T-helper 9 cell (primary cell): ENCODE measurements around the gene PGAP6.
"Not testable (repeated sequence)": the region's sequence is repeated elsewhere in the genome, so short reads cannot be mapped to it uniquely, and the experiment has no call there.

ENCODE experiments used
- DNase-seq: peaks from one replicate; pipeline ENCODE4 v3.0.0-alpha.2; 2020

The PGAP6 gene

GRCh38 chr16:379183-379960, 2.4 kb downstream of the PGAP6 start:
- DNase-seq = no peak

GRCh38 chr16:378821-379182, 3.0 kb downstream of the PGAP6 start:
- DNase-seq = no peak

- DNase-seq = not testable (repeated sequence)
Measured at GRCh38 chr16:378113-378820, 3.5 kb downstream of the PGAP6 start.

DNA sequence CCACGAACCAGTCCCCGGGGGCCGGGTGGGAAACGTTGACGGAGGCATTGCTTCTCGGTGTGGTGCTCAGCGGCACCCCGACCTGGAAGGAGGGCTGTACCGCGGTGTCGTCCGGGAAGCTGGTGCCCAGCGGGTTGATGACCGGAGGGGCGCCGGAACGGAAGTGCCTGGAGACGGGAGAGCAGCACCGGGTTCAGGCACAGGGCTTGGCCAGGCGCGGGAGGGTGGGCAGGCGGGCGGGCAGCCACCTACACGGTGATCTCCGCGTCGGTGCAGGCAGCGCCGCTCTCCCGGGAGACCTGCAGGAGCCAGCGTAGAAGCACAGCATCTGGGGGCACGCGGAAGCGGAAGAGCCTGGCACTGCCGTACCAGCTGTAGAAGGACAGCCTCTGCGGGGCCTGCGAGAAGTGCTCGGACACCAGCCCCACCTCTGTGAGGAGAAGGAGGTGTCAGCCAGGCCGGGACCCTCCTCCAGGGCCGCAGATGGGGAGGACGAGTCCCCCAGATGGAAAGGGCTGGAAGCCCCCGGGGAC, 4.3 kb downstream of the PGAP6 start:
- no peak for DNase-seq

DNA sequence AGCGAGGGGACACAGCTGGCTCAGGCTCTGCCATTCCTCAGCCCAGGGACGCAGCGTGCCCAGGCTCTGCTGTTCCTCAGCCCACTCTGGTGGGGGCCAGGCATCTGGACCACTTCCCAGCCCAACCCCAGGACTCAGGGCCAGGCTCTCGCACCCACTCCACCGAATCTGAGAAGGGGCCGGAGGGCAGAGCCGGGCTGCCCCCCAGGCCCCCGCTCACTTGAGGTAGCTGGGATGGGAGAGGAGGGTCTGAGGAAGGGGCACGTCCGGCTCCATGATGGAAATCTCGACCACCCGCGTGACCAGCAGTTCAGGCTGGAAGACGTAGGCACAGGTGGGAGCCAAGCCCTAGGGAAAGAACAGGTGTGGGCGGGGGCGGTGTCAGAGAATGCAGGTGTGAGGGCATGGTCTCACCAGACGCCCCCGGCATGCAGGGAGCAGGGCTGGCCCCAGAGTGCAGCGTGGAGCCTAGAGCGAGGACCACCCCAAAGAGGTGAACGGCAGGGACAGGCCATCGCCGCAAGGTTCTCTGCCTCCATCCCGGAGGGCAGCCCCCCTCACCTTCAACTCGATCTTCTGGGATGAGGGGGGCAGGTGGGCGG, 4.9 kb downstream of the PGAP6 start:
- no peak for DNase-seq

DNA sequence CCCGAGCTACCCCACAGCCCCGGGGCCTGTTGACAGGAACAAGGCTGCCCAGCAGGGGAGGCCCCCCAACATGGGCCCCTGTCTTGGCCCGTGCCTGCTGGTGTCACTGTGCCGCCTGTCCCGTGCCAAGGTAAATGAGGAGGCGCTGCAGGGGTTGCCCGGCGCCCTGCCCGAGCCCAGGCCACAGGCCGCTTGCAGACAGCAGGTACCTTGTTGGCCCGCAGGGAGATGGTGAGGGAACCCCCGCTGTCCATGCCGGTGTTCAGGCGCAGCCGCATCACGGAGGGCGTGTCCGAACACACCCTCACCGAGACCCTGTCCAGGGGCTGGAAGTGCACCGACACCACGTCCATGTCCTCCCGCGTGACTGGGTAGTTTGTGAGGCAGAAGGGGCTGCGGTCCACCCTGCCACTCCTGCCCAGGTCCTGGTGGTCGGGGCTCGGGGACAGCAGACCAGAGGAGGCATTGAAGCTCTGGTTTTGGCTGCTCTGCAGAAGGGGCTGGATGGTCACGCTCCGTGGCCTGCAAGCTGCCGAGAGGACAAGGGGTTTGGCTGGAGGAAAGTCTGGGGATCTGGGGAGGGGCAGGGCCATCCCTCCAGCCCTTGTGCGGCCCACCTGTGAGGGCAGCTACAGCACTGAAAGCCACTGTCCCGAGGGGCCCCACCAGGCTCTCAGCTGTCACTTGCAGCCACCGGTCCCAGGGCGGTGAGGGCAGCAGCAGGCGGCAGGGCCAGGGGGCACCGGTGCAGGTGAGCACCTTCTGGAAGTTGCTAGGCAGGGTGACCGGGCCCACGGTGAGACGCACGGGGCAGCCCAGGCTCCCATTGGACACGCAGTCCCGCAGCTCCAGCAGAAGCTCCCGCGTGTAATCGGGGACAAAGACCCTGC, 5.6 kb downstream of the PGAP6 start:
- no peak for DNase-seq

- no peak for DNase-seq
Measured at GRCh38 chr16:375212-375611, 6.6 kb downstream of the PGAP6 start.

DNA sequence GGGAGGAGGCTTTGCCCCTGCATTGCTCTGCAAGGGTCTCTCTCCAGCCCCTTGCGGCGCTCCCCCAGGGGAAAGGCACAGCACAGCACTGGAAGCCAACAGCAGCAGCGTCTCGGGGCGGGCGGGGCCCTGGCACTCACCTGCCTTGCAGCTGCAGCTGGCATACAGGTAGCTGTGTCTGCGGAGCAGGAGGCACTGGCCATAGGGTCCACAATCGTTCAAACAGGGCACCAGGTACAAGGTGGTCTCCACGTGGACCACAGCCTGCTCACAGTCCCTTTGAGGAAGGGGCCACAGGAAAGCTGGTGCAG, 7.2 kb downstream of the PGAP6 start:
- no peak for DNase-seq

- DNase-seq = no peak
Measured at GRCh38 chr16:373848-374615, 7.7 kb downstream of the PGAP6 start.

DNA sequence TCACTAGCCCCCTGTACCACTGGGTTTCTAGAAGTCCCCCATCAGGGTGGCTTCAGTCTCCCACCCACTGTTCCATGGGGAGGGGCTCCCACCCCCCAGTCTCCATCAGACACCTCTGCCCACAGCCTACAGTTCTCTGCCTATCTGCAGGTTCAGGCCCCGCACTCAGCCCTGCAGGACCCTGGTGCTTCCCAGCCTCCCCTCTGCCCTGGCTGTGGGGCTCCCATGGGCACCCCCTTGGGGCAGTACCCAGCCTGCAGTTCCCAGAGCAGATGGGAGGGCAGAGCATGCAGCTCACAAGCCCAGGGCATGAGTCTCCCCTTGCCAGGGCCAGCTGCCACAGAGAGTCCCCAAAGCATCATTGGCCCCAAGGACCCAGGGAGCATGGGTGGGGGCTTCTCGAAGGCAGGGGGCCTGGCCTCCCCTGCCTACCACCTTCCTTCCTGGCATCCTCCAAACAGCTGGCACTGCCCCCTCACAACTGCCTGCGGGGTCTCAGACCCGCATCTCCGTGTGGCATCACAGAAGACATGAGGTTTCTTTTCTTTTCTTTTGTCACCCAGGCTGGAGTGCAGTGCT, 8.7 kb downstream of the PGAP6 start:
- no peak for DNase-seq

DNA sequence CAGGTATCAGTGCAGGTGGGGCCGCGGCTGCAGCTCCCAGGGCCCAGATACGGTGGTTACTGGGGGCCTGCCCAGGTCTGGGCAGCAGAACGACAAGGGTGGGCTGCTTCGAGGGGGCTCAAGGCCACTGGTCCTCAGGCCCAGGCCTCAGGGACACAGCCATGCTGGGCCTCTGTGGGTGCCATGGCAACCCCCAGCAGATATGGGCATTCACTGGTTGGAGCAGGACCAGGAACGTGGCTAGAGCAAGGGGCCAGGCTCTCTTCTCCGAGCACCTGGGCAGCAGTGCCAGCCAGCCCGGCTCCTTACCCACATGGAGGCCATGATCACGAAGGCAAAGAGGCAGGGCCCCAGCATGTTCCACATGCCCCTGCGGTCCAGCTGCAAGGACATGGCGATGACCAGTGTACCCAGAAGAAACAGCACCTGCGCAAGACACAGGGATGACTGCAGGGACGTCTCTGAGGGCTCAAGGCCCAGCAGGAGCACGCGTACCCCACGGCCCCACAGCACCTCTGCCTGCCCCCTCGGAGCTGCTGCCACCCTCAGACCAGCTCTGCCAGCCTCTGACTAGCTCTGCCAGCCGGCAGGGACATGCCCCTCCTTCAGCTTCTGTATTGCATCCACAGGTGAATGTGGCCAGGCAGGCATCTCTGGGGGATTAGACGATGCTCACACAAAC, 9.3 kb downstream of the PGAP6 start:
- no peak for DNase-seq

DNA sequence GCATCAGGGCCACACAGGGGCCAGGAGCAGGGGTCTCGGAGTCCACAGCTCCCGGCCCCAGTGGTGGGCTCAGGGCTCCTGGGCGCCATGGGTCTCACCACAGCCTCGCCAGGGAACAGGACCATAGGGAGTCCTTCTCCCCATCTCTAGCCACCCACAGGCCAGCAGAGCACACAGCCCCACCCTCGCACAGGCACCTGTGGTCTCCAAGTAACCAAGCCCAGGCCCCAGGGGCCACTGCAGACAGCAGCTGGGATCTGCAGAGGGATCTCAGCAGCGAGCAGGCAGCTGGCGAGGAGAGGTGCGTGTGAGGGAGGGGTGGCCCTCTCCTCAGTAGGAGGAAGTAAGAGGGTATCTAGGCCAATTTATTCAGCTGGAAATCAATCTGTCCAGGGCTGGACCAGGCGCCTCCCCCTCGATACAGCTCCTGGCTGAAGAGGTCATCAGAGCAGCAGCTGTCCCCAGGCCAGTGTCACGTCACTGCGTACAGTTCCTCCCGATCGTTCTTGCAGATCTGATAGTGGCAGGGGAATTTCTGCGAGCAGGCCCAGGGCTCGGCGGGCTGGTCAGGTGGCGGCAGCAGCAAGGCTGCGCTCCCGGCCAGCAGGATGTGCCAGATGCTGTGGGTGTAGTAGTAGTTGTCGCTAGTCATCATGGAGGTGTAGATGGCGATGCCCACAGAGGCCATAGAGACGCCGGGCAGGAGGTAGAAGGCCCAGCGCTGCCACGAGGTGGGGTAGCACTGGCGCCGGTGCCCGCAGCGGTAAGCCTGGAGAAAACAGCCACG, 10.1 kb downstream of the PGAP6 start:
- DNase-seq = no peak

- no peak for DNase-seq
Measured at GRCh38 chr16:370979-371514, 10.7 kb downstream of the PGAP6 start.

DNA sequence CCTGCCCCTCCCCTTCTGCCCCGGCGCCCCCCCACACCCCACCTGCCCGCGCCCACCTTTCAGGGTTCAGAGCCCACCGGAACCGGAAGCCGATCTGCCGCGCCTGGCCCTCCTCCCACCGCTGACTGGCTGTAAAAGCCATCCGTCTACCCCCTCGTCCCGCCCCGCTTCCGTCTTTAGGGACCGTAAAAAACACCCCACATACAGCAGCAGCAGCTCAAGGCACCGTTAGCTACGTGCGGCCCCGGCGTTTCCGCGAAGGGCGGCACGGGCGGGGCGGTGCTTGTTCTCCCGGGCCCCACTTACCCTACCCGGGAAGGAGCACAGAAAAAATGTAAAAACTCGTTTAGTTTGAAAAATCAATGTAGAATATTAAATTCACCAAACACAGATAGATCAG, 11.3 kb downstream of the PGAP6 start, which contains the start of gene MRPL28:
MRPL28 (minus strand) TSS at position 96 of the 400 bp plus-strand sequence. CDS start 320 bp downstream, outside the sequence.
- peak; percentile 90 for DNase-seq

DNA sequence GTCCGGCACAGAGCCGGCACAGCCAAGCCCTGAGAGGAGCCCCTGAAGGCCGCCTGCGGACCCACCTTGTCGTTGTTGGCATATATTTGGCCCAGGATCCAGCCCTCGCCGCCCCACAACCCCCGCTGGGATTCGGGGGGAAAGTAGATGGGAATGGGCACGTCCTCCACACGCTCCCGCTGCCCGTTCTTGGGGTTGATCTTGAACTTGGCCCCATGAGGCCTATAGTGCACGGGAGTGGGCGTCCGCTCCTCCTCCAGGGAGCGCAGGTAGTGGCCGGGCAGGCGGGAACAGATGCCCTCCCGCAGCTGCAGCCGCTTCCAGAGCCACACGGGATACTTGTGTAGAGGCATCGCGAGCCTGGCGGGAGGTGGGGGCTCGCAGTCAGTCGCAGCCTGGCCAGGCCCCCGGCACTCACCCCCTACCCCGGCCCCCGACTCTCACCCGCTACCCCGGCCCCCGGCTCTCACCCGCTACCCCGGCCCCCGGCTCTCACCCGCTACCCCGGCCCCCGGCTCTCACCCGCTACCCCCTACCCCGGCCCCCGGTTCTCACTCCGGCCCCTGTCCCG, 11.8 kb downstream of the PGAP6 start:
- DNase-seq = no peak

- DNase-seq = no peak
Measured at GRCh38 chr16:369275-369865, 12.4 kb downstream of the PGAP6 start.

DNA sequence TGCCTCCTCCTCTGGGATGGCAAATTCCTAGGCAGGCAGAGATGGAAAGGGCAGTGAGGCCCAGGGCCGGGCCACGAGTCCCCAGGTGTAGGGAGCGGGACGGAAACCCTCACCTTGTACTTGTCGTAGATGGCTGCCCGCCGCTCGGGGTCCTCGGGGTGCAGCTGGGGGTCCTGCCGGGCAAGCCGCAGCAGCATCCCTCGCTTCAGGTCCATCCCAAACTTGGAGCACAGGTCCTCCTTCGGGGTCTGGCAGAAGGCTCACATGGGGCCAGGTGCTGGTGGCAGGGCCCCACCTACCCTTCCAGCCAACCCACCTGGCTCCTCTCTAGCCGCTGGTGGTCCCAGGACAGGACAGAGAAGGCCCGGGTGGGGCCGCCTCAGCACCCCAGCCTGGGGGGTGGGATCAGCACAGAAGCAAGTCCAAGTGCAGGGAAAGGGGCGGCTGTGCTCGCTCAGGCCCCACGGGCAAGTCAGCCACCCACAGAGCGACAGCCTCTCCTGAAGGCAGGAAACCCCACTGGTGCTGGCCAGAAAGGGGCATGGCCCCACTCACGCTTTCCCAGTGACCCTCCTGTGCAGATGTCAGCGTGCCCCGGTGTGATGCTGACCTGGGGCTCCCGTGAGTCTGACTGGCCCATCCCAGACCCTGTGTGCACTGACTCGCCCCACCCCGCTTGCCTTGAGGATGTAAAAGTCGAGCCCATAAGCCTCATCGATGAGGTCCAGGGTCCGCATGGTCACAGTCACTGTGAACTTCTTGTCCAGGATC, 13.2 kb downstream of the PGAP6 start:
- no peak for DNase-seq

- no peak for DNase-seq
Measured at GRCh38 chr16:367333-367903, 14.4 kb downstream of the PGAP6 start.
